Prostate gland (tissue), 2 donors: ENCODE data around the gene CDK5RAP2.

ENCODE experiments used
- CTCF ChIP-seq, 4 experiments: fragments of 200-600 bp in 2 of 4; fragments of 450-650 bp in 2 of 4; sonication (generic) in 2 of 4; IDR thresholded peaks; 1 replicate in 3 of 4; 2 replicates in 1 of 4; pipeline ENCODE4 v1.5.1; 2016 to 2019; ENCODE audit warnings: antibody characterized with exemption in 4 of 4, mild to moderate bottlenecking in 2 of 4, moderate library complexity in 2 of 4
- POLR2A ChIP-seq: fragments of 450-650 bp; IDR thresholded peaks from one replicate; pipeline ENCODE4 v1.6.1; 2016; ENCODE audit warnings: antibody characterized with exemption, mild to moderate bottlenecking
- POLR2AphosphoS5 ChIP-seq: sonication (generic); formaldehyde crosslinking; IDR thresholded peaks from one replicate; pipeline ENCODE4 v1.6.1; 2017; ENCODE audit warnings: antibody characterized with exemption

GRCh38 chr9:120609636-120610035 is 29.7 kb upstream of the CDK5RAP2 start:
- TF ChIP-seq CTCF (IDR thresholded peaks at IDR 0.05) (no peak), POLR2A (no peak), POLR2AphosphoS5 (no peak)
